Vagina (tissue), 2 donors: ENCODE data around the gene ELL2.

ENCODE experiments used
- POLR2A ChIP-seq, 2 donors: fragments of 450-650 bp; IDR thresholded peaks; one replicate each; pipeline ENCODE4 v1.6.1; 2017; ENCODE audit warnings: antibody characterized with exemption in 2 of 2, mild to moderate bottlenecking in 2 of 2, moderate library complexity in 2 of 2
- POLR2AphosphoS5 ChIP-seq, 2 donors: sonication (generic); formaldehyde crosslinking; IDR thresholded peaks; one replicate each; pipeline ENCODE4 v1.9.0; 2017; ENCODE audit warnings: antibody characterized with exemption in 2 of 2, mild to moderate bottlenecking in 2 of 2, low read depth in 1 of 2; ENCODE audit not compliant: insufficient read depth in 1 of 2
- TF ChIP-seq, protein P1 (sequence below), 3 experiments: fragments of 450-650 bp in 2 of 3; fragments of 200-600 bp in 1 of 3; sonication (generic) in 1 of 3; IDR thresholded peaks; one replicate each; pipeline ENCODE4 v1.5.1; 2017 to 2019; ENCODE audit warnings: antibody characterized with exemption in 3 of 3, mild to moderate bottlenecking in 2 of 3, moderate library complexity in 2 of 3

GRCh38 chr5:95993266-95993665 lies 31.6 kb upstream of the ELL2 start:
- TF ChIP-seq, protein P1, sequence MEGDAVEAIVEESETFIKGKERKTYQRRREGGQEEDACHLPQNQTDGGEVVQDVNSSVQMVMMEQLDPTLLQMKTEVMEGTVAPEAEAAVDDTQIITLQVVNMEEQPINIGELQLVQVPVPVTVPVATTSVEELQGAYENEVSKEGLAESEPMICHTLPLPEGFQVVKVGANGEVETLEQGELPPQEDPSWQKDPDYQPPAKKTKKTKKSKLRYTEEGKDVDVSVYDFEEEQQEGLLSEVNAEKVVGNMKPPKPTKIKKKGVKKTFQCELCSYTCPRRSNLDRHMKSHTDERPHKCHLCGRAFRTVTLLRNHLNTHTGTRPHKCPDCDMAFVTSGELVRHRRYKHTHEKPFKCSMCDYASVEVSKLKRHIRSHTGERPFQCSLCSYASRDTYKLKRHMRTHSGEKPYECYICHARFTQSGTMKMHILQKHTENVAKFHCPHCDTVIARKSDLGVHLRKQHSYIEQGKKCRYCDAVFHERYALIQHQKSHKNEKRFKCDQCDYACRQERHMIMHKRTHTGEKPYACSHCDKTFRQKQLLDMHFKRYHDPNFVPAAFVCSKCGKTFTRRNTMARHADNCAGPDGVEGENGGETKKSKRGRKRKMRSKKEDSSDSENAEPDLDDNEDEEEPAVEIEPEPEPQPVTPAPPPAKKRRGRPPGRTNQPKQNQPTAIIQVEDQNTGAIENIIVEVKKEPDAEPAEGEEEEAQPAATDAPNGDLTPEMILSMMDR (IDR thresholded peaks at IDR 0.05): no peak
- no peak for TF ChIP-seq POLR2AphosphoS5 (IDR thresholded peaks at IDR 0.05; ENCODE audit: insufficient read depth in 1 of 2, low read depth in 1 of 2)
- TF ChIP-seq POLR2A (IDR thresholded peaks at IDR 0.05): no peak
